Measurements from ENCODE around the gene PYGB.

Gene PYGB

GRCh38 chr20:25338112-25339023, 90.5 kb downstream of the PYGB start:
- DNase-seq: no peak

GRCh38 chr20:25339608-25340007, 91.7 kb downstream of the PYGB start:
- DNase-seq: no peak

- DNase-seq: no peak
These were observed 92.5 kb downstream of the PYGB start for GRCh38 chr20:25340380-25340779.

DNA sequence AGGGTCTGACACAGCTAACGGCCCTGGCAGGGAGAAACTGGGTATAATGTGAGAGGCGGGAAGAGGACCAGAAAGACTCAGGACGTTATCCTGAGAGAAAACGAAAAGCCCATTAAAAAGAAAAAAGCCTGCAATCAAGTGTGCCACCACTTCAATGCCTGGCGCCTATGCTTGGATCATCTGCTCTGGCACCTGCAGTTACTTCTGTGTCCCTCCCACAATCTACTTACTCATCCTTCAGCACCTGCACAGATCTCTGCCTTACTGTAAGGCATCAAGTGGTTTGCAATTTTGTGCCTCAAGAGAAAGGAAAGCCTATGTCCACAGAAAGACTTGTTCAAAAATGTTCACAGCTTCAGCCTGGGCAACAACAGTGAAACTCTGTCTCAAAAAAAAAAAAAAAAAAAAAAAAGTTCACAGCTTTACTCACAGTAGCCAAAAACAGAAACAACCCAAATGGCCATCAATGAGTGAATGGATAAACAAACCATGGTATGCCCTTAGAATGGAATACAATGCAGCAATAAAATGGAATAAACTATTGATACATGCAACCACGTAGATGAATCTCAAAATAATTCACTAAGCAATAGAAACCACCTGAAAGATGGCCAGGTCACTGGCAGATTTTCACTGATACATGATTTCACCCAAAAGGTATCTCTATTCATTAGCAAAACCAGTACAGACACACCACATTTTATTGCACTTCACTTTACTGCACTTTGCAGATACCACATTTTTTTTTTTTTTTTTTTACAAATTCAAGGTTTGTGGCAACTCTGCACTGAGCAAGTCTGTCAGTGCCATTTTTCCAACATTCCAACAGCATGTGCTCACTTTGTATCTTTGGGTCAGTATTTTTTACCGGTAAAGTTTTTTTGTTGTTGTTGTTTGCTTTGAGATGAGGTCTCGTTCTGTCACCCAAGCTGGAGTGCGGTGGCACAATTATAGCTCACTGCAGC, 94.1 kb downstream of the PYGB start:
- no peak for DNase-seq

DNA sequence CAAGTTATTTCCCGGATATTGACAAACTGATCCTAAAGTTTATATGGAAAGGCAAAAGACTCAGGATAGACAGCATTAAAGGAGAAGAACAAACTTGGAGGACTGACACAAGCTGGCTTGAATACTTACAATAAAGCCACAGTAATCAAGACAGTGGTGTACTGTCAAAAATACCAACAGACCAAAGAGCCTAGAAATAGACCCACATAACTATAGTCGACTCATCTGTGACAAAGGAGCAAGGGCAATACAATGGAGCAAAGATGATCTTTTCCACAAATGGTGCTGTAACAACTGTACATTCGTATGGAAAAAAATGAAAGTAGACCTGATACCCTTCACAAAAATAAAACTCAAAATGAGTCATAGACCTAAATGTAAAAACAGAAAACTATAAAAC, 96.7 kb downstream of the PYGB start:
- no peak for DNase-seq

DNA sequence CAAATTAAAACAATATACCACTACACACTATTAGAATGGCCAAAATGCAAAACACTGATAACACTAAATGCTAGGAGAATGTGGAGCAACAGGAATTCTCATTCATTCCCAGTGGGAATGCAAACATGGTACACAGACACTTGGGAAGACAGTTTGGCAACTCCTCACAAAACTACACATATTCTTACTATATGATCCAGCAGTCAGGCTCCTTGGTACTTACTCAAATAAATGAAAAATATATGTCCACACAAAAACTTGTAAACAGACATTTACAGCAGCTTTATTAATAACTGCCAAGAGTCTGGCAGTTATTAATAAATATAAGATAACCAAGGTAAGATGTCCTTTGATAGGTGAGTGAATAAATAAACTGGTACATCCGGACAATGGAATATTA, 97.8 kb downstream of the PYGB start:
- no peak for DNase-seq

- DNase-seq: peak; percentile 31
These were observed 98.5 kb downstream of the PYGB start for GRCh38 chr20:25346349-25346748.

Measured in activated CD4-positive, alpha-beta T cell treated with anti-CD3 and anti-CD28 coated beads, Interleukin-2, amount 50 U/mL, for 16 hours (primary cell).